Measurements from ENCODE around the gene ZC3H7B. TPM values are rescaled to one million over a fixed set of nuclear protein-coding genes. Genes with fewer than 3 reads are reported as not detected.

ZC3H7B gene
- total RNA-seq, 2 donors from 2014 or later, result 41.2 to 41.7 TPM

GRCh38 chr22:41353862-41354575, 52.7 kb downstream of the ZC3H7B start:
- no peak for DNase-seq (ENCODE audit: low spot score)
- peaks cover 39% of the 10 kb centered on the region for H3K36me3 ChIP-seq
- no peaks in the 10 kb centered on the region for H3K9me3 ChIP-seq
- no peak overlapping the region for H3K4me3 ChIP-seq
- TF ChIP-seq CTCF (IDR thresholded peaks at IDR 0.05), result no peak
- no peaks in the 10 kb centered on the region for H3K27me3 ChIP-seq (replicated peaks; ENCODE audit: insufficient read depth)
- ATAC-seq (ENCODE audit: insufficient number of reproducible peaks, low FRiP score, low read depth), result no peak
- H3K27ac ChIP-seq, result no peak overlapping the region
- no peaks in the 10 kb centered on the region for H3K4me1 ChIP-seq (ENCODE audit: control insufficient read depth in 1 of 2, low read depth in 2 of 2)

- no peak for TF ChIP-seq CTCF (IDR thresholded peaks at IDR 0.05)
- ATAC-seq (ENCODE audit: insufficient number of reproducible peaks, low FRiP score, low read depth), result no peak
- H3K36me3 ChIP-seq, result peaks cover 31% of the 10 kb centered on the region
- no peaks in the 10 kb centered on the region for H3K27me3 ChIP-seq (replicated peaks; ENCODE audit: insufficient read depth)
- no peak overlapping the region for H3K27ac ChIP-seq
- no peaks in the 10 kb centered on the region for H3K4me1 ChIP-seq (ENCODE audit: control insufficient read depth in 1 of 2, low read depth in 2 of 2)
- DNase-seq (ENCODE audit: low spot score), result no peak
- no peaks in the 10 kb centered on the region for H3K9me3 ChIP-seq
- no peak overlapping the region for H3K4me3 ChIP-seq
These were observed 53.7 kb downstream of the ZC3H7B start for GRCh38 chr22:41354979-41355378.

GRCh38 chr22:41355895-41356294, 54.6 kb downstream of the ZC3H7B start:
- Histone ChIP-seq H3K4me3 (no peak overlapping the region), H3K9me3 (no peaks in the 10 kb centered on the region), H3K27ac (no peak overlapping the region), H3K4me1 (ENCODE audit: control insufficient read depth in 1 of 2, low read depth in 2 of 2) (no peaks in the 10 kb centered on the region), H3K36me3 (peaks cover 31% of the 10 kb centered on the region), H3K27me3 (replicated peaks; ENCODE audit: insufficient read depth) (no peaks in the 10 kb centered on the region)
- DNase-seq (ENCODE audit: low spot score) (no peak), ATAC-seq (ENCODE audit: insufficient number of reproducible peaks, low FRiP score, low read depth) (no peak)
- TF ChIP-seq CTCF (IDR thresholded peaks at IDR 0.05), result no peak

- no peaks in the 10 kb centered on the region for H3K9me3 ChIP-seq
- no peak overlapping the region for H3K4me3 ChIP-seq
- H3K27ac ChIP-seq, result no peak overlapping the region
- ATAC-seq (ENCODE audit: insufficient number of reproducible peaks, low FRiP score, low read depth) (no peak), DNase-seq (ENCODE audit: low spot score) (no peak)
- TF ChIP-seq CTCF (IDR thresholded peaks at IDR 0.05), result no peak
- H3K27me3 ChIP-seq (replicated peaks; ENCODE audit: insufficient read depth), result no peaks in the 10 kb centered on the region
- peaks cover 27% of the 10 kb centered on the region for H3K36me3 ChIP-seq
- no peaks in the 10 kb centered on the region for H3K4me1 ChIP-seq (ENCODE audit: control insufficient read depth in 1 of 2, low read depth in 2 of 2)
These were observed 55.2 kb downstream of the ZC3H7B start for GRCh38 chr22:41356430-41357028.

GRCh38 chr22:41357191-41357590, 55.9 kb downstream of the ZC3H7B start:
- no peaks in the 10 kb centered on the region for H3K4me1 ChIP-seq (ENCODE audit: control insufficient read depth in 1 of 2, low read depth in 2 of 2)
- H3K27ac ChIP-seq, result no peak overlapping the region
- H3K4me3 ChIP-seq, result no peak overlapping the region
- ATAC-seq (ENCODE audit: insufficient number of reproducible peaks, low FRiP score, low read depth), result no peak
- H3K9me3 ChIP-seq, result no peaks in the 10 kb centered on the region
- TF ChIP-seq CTCF (IDR thresholded peaks at IDR 0.05), result no peak
- no peak for DNase-seq (ENCODE audit: low spot score)
- no peaks in the 10 kb centered on the region for H3K27me3 ChIP-seq (replicated peaks; ENCODE audit: insufficient read depth)
- H3K36me3 ChIP-seq, result peaks cover 24% of the 10 kb centered on the region
